Activated gamma-delta T cell treated with Interleukin-2 at 50 U/mL for 16 hours (primary cell): ENCODE measurements around the gene CFL2.

ENCODE experiments used
- DNase-seq: peaks from one replicate; pipeline ENCODE4 v3.0.0-alpha.2; 2020

Gene CFL2

GRCh38 chr14:34668111-34668510, 46.3 kb downstream of the CFL2 start:
- no peak for DNase-seq

- DNase-seq = no peak
Observed at GRCh38 chr14:34667007-34667406, 47.4 kb downstream of the CFL2 start.

- DNase-seq = peak; percentile 7
Observed at GRCh38 chr14:34665785-34666435, 48.5 kb downstream of the CFL2 start.

DNA sequence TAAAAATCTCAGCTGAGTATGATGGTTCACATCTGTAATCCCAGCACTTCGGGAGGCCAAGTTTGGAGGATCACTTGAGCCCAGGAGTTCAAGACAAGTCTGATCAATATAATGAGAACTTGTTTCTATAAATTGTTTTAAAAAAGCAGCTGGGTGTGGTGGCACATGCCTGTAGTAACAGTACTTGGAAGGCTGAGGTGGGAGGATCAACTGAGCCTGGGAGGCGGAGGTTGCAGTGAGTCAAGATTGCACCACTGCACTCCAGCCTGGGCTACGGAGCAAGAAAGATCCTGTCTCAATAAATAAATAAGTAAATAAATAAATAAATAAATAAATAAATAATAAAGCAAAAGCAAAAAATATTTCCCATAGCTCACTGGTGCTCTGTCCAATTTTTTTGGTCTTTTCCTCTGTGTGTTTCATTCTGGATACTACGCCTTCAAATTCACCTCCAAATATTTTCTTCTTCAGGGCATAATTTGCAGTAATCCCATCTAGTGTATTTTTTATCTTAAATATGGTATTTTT, 51.8 kb downstream of the CFL2 start:
- no peak for DNase-seq

DNA sequence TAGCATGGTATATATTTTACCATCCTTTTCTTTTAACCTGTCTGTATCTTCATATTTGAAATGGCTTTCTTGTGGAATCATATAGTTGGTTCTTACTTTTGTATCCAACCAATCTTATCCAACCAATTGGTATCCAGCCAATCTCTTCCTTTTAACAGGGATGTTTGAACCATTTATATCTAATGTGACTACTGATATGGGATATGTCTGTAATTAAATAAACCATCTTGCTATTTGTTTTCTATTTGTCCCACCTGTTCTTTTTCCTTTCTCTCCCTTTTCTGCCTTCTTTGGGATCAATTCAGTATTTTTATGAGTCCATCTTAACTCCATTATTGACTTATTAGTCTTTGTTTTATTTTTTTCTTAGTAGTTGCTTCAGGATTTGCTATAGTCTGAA, 53.6 kb downstream of the CFL2 start:
- no peak for DNase-seq
